Lower leg skin (tissue), 3 donors: ENCODE data around the gene TMEM131L.

ENCODE experiments used
- CTCF ChIP-seq, 3 donors: fragments of 450-650 bp; IDR thresholded peaks; one replicate each; pipeline ENCODE4 v1.5.1; 2016; ENCODE audit warnings: antibody characterized with exemption in 3 of 3, mild to moderate bottlenecking in 3 of 3, moderate library complexity in 2 of 3
- POLR2A ChIP-seq, 2 donors: fragments of 450-650 bp; IDR thresholded peaks; one replicate each; pipeline ENCODE4 v1.6.1; 2016 to 2017; ENCODE audit warnings: antibody characterized with exemption in 2 of 2, mild to moderate bottlenecking in 1 of 2, moderate library complexity in 1 of 2

DNA sequence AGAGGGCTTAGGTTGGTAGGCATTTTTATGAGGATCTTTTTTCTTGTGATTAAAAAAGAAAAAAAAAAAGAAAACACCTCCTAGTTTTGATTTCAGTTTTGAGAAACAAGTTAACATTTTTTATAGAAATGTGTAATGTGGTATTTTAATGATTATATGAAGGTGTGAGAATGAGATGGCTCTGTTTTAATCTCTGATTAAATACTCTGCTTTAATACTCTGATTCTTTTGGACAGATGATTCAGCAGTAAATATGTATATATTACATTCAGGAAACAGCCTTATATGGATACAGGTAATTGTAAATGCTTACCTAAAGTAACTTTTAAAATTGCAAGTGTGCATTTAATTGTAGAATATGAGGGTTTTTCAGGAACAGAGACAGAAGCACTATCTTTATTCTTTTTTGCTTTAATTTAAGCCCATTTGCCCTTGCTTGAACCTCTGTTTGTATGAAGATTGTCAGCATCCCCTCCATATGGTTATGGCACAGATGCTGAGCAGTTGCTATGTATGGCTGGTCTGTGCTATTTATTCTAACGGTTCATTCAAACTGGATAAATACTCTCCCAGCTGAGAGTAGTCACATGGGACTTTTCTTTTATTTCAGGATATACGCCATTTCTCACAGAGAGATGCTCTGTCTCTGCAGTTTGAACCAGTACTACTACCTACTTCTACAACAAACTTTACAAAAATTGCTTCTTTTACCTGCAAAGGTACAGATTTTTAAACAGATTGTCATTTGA lies 117.0 kb downstream of the TMEM131L start:
- TF ChIP-seq CTCF (IDR thresholded peaks at IDR 0.05), result no peak
- no peak for TF ChIP-seq POLR2A (IDR thresholded peaks at IDR 0.05)
